ENCODE results near the gene BTF3.

BTF3 gene

DNA sequence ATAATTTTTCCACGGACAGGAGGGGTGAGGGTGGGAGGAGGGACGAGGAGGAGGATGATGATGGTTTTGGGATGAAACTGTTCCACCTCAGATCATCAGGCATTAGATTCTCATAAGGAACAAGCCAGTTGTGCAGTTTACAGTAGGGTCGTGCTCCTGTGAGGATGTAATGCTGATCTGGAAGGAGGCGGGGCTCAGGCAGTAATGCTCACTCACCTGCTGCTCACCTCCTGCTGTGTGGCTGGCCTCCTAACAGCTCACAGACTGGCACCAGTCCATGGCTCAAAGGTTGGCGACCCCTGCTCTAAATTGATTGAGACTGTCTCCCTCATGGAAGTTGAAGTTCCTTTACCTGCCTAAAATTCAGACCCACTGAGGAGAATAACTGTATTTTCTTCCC lies 34.0 kb downstream of the BTF3 start:
- H3K9ac ChIP-seq = no peak overlapping the region
- no peaks in the 10 kb centered on the region for H3K27me3 ChIP-seq (ENCODE audit: insufficient read depth, low read depth)
- no peaks in the 10 kb centered on the region for H3K79me2 ChIP-seq (ENCODE audit: insufficient read depth, low read depth)
- no peaks in the 10 kb centered on the region for H3K36me3 ChIP-seq (ENCODE audit: insufficient read depth)
- TF ChIP-seq, protein P1, sequence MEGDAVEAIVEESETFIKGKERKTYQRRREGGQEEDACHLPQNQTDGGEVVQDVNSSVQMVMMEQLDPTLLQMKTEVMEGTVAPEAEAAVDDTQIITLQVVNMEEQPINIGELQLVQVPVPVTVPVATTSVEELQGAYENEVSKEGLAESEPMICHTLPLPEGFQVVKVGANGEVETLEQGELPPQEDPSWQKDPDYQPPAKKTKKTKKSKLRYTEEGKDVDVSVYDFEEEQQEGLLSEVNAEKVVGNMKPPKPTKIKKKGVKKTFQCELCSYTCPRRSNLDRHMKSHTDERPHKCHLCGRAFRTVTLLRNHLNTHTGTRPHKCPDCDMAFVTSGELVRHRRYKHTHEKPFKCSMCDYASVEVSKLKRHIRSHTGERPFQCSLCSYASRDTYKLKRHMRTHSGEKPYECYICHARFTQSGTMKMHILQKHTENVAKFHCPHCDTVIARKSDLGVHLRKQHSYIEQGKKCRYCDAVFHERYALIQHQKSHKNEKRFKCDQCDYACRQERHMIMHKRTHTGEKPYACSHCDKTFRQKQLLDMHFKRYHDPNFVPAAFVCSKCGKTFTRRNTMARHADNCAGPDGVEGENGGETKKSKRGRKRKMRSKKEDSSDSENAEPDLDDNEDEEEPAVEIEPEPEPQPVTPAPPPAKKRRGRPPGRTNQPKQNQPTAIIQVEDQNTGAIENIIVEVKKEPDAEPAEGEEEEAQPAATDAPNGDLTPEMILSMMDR (conservative IDR thresholded peaks at IDR 0.05; ENCODE audit: low read depth, low read length) = no peak
- H3K4me3 ChIP-seq (IDR thresholded peaks at IDR 0.05; ENCODE audit: insufficient read depth, low read depth, low read length) = no peak overlapping the region
- H2AFZ ChIP-seq (ENCODE audit: low read depth) = no peak overlapping the region
- H4K20me1 ChIP-seq (ENCODE audit: insufficient read depth) = no peaks in the 10 kb centered on the region
- no peak overlapping the region for H3K27ac ChIP-seq
- no peak overlapping the region for H3K4me2 ChIP-seq
- no peaks in the 10 kb centered on the region for H3K4me1 ChIP-seq (ENCODE audit: low read depth, poor library complexity, severe bottlenecking)

DNA sequence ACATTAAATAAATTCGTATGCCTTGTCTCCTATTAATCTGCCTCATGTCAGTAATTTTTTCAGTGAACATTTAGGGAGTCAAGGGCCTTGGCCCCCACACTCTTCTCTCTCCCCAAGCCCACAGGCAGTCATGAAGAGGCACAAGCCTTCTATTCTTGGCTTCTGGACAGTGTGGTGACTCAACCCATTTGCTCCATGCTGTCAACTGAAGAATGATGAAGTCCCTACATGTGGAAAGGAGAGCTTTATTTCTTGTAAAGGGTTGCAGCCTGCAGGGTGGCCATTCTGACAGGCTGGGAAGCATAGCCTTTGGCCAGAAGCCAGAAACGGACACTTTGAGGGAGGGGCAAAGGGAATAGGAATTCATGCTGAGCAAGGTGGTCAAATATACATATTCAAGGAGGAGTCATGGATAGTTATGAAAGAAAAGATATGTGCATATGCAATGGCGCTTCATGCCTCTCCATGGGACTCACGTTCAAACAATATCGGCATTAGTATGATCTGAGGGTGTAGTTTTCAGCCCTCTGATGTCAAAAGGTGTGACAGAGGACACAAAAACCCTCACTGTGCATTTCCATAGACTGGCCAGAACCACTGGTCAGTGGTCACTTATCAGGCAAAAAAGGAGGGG lies 35.9 kb downstream of the BTF3 start:
- Histone ChIP-seq H3K27ac (no peak overlapping the region), H3K4me3 (IDR thresholded peaks at IDR 0.05; ENCODE audit: insufficient read depth, low read depth, low read length) (no peak overlapping the region), H2AFZ (ENCODE audit: low read depth) (no peak overlapping the region), H3K79me2 (ENCODE audit: insufficient read depth, low read depth) (no peaks in the 10 kb centered on the region), H3K9ac (no peak overlapping the region), H3K4me1 (ENCODE audit: low read depth, poor library complexity, severe bottlenecking) (no peaks in the 10 kb centered on the region), H3K36me3 (ENCODE audit: insufficient read depth) (no peaks in the 10 kb centered on the region), H4K20me1 (ENCODE audit: insufficient read depth) (no peaks in the 10 kb centered on the region), H3K27me3 (ENCODE audit: insufficient read depth, low read depth) (no peaks in the 10 kb centered on the region), H3K4me2 (no peak overlapping the region)
- TF ChIP-seq, protein P1 (conservative IDR thresholded peaks at IDR 0.05; ENCODE audit: low read depth, low read length) = no peak

DNA sequence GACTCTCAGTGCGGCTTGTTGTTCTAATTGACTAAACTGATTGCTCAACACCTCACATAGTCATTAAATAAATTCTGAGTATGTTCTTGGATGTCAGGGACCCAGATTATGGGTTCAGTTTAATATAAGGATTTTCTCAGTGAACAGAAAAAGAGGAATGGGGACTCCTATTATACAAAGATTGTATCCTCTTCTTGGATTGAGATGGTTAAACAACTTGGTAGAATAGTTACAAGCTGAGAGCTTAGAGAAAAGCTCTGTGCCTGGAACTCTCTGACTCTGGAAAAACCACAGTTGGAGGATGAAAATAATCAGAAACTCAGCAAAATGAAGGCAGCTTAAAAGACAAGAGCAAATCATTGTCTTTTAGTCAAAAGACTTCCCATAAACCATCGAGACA lies 36.7 kb downstream of the BTF3 start:
- H2AFZ ChIP-seq (ENCODE audit: low read depth) = no peak overlapping the region
- TF ChIP-seq, protein P1 (conservative IDR thresholded peaks at IDR 0.05; ENCODE audit: low read depth, low read length) = no peak

DNA sequence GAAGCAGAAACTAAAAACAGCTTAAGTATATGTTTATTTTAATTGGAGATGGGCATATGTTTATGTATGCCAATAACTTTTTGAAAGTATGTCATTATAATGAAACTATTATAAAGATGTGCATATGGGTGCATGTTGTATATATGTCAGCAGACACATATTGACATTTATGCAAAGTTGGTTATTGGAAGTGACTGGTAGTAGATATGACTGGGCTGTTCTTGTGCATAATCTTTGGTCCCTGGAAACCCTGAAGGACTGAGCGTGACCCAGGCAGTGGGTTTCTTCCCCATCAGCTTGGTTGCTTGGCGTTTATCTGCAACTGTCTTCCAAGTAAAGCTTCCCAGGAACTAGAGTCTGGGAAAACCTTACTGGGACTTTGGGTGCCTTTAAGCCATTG lies 41.5 kb downstream of the BTF3 start:
- Histone ChIP-seq H3K4me1 (ENCODE audit: low read depth, poor library complexity, severe bottlenecking) (no peaks in the 10 kb centered on the region), H3K27ac (no peak overlapping the region), H4K20me1 (ENCODE audit: insufficient read depth) (no peaks in the 10 kb centered on the region), H3K4me3 (IDR thresholded peaks at IDR 0.05; ENCODE audit: insufficient read depth, low read depth, low read length) (no peak overlapping the region), H3K4me2 (no peak overlapping the region), H2AFZ (ENCODE audit: low read depth) (no peak overlapping the region), H3K9ac (no peak overlapping the region), H3K27me3 (ENCODE audit: insufficient read depth, low read depth) (no peaks in the 10 kb centered on the region), H3K79me2 (ENCODE audit: insufficient read depth, low read depth) (no peaks in the 10 kb centered on the region), H3K36me3 (ENCODE audit: insufficient read depth) (no peaks in the 10 kb centered on the region)
- TF ChIP-seq, protein P1 (conservative IDR thresholded peaks at IDR 0.05; ENCODE audit: low read depth, low read length) = no peak

More for the DNA sequence above, 36.7 kb downstream of the BTF3 start:
- H3K79me2 ChIP-seq (ENCODE audit: insufficient read depth, low read depth) = no peaks in the 10 kb centered on the region
- H3K4me3 ChIP-seq (IDR thresholded peaks at IDR 0.05; ENCODE audit: insufficient read depth, low read depth, low read length) = no peak overlapping the region
- no peak overlapping the region for H3K4me2 ChIP-seq
- H3K4me1 ChIP-seq (ENCODE audit: low read depth, poor library complexity, severe bottlenecking) = no peaks in the 10 kb centered on the region
- H3K27ac ChIP-seq = no peak overlapping the region
- H3K36me3 ChIP-seq (ENCODE audit: insufficient read depth) = no peaks in the 10 kb centered on the region
- no peak overlapping the region for H3K9ac ChIP-seq
- H3K27me3 ChIP-seq (ENCODE audit: insufficient read depth, low read depth) = no peaks in the 10 kb centered on the region
- no peaks in the 10 kb centered on the region for H4K20me1 ChIP-seq (ENCODE audit: insufficient read depth)

Data from KMS-11 (cell line).